OCI-LY1 (cell line): Measurements from ENCODE around the gene HS1BP3.

Source experiments
- EZH2 ChIP-seq: fragments of 200-600 bp; sonication (generic), shearing (Covaris generic); IDR thresholded peaks from 2 replicates; pipeline ENCODE4 v1.8.0; 2017; ENCODE audit warnings: borderline replicate concordance, mixed run types, mild to moderate bottlenecking, antibody characterized with exemption, low read length, moderate library complexity, mixed read lengths
- TF ChIP-seq, protein P1 (sequence below): fragments of 200-600 bp; sonication (generic), shearing (Covaris generic); IDR thresholded peaks from 2 replicates; pipeline ENCODE4 v1.5.1; 2017; ENCODE audit warnings: mild to moderate bottlenecking, antibody characterized with exemption, low read length, moderate library complexity, mixed read lengths

GRCh38 chr2:20597860-20598183 is 53.1 kb downstream of the HS1BP3 start:
- TF ChIP-seq, protein P1, sequence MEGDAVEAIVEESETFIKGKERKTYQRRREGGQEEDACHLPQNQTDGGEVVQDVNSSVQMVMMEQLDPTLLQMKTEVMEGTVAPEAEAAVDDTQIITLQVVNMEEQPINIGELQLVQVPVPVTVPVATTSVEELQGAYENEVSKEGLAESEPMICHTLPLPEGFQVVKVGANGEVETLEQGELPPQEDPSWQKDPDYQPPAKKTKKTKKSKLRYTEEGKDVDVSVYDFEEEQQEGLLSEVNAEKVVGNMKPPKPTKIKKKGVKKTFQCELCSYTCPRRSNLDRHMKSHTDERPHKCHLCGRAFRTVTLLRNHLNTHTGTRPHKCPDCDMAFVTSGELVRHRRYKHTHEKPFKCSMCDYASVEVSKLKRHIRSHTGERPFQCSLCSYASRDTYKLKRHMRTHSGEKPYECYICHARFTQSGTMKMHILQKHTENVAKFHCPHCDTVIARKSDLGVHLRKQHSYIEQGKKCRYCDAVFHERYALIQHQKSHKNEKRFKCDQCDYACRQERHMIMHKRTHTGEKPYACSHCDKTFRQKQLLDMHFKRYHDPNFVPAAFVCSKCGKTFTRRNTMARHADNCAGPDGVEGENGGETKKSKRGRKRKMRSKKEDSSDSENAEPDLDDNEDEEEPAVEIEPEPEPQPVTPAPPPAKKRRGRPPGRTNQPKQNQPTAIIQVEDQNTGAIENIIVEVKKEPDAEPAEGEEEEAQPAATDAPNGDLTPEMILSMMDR, result no peak
- TF ChIP-seq EZH2, result no peak
